ENCODE data around the gene ERC2.
"Not testable (repeated sequence)": the region's sequence is repeated elsewhere in the genome, so short reads cannot be mapped to it uniquely, and the experiment has no call there.

ERC2 gene

DNA sequence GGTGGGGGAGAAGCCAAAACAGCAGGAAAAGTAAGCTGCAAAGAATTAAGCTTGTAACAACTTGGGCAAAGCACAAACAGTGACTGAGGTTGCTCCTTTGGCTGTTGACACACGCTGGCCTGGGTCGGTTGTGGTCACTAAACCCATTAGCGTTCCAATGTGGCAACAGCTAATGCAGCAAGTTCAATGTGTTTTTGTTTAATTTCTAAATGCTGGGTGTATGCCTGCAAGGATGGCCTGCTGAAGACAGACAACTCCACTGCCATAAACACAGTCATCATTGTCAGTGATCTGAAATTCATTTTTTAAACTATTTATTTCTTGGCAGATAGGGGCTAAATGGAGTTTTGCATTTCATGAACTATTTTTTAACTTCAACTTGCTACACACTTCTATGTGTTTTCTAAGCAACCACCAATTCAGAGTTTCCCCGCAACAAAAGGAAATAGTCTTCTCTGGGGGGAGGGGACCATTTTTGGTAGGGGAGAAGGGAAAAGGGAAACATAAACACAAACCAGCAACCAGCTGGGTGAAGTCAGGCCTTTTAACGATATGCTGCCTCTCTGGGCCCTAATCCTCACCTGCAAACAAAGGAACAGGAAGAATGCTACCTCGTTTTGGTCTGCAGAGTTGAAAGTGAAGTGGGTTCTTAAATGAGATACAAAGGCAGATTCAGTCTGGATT is 946.4 kb downstream of the ERC2 start:
- no peak for DNase-seq (ENCODE audit: low spot score)

GRCh38 chr3:55521064-55521737 is 947.1 kb downstream of the ERC2 start:
- DNase-seq (ENCODE audit: low spot score), result no peak

GRCh38 chr3:55519019-55519418 is 949.2 kb downstream of the ERC2 start:
- DNase-seq (ENCODE audit: low spot score), result no peak

DNA sequence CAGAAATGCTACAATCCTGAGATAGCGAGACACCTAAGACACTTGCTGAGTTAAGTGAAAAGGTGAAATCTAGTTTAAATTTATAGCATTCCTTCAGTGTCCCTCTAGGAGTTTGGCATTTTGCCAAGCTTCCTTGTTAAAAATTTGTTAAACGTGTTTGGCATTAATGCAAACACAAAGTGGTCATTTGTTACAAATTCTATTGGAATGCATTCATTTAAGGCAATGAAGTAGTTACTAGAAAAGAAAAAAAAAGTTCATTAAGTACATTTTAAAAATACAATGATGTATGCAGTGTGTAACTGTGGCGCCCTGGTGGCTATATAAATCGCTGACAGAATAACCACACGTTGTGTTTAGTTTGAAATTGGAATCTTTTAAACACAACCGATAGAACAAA is 949.8 kb downstream of the ERC2 start:
- peak; percentile 3 for DNase-seq (ENCODE audit: low spot score)

DNA sequence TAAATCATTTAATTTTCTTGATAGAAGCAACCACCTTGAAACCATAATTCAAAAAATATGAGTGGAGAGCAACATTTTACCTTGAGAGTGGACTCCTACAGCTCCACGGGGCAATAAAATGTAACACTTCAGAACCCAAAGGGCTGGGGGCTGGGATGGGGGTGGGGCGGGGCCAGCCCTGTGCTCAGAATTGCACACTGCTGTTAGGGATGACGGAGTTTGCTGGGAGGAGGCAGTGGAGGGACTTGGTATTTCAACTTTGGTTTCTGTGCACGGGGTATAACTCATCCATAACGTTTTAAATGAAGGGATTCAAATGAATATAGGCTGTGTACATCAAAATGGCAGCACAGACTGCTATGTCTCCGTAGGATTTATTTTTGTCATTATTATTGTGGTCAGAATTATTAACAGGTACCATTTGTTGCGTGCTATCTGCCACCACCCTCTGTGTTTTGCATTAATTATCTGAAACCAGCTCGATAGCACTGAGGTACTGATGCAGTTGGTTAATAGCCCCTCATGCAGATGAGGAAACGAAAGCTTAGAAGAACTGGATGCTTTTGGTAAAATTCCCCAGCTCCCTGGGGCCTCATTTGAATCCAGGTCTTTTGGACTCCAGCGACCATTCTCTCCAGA is 951.8 kb downstream of the ERC2 start:
- no peak for DNase-seq (ENCODE audit: low spot score)

DNA sequence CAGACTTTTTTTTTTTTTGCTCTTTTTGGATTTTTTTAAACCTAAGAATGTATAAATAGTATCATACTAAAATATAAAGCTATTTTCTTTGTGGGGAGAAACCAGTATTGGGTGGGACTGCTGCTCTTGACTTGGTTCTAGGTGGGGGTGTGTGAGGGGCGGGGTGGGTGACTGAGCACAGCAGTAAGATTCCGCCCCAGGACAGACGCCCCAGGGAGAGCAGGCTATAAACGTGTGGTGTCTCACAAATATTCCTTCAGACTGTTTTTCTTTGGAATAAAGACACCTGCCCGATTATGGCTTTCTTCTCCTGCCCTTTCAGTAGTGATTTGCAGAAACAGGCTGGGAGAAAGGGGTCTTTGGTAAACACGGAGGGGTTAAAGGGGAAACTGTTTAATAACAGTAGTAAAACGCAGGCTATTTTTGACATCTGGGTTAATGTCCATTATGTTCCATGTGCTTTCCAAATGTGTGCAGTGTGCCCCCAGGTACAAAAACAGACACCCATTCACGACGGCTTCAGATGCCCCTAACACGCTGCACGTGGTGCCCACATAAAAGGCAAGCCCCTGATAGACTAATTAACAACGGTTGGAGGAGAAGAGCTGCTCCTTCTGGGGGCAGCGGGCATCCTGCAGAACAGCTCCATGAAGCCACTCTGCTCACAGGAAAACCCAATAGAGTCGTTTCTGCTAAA is 952.6 kb downstream of the ERC2 start:
- no peak for DNase-seq (ENCODE audit: low spot score)

DNA sequence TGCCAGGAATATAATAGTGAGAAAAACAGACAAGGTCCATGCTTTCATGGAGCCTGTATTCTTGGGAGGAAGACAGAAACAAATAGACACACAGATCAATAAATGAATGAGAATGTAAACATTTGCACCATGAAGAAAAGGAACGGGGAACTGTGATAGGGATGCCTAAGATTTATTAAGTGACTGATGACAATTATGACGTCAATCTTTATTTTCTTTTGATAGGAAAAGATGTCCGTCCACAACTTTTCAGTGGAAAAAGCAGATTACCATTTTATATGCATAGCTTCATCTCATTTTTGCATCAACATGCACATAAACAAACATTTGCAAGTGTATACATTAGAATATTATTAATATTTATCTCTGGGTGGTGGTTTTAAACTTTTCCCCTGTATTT is 953.3 kb downstream of the ERC2 start:
- DNase-seq (ENCODE audit: low spot score), result no peak

DNA sequence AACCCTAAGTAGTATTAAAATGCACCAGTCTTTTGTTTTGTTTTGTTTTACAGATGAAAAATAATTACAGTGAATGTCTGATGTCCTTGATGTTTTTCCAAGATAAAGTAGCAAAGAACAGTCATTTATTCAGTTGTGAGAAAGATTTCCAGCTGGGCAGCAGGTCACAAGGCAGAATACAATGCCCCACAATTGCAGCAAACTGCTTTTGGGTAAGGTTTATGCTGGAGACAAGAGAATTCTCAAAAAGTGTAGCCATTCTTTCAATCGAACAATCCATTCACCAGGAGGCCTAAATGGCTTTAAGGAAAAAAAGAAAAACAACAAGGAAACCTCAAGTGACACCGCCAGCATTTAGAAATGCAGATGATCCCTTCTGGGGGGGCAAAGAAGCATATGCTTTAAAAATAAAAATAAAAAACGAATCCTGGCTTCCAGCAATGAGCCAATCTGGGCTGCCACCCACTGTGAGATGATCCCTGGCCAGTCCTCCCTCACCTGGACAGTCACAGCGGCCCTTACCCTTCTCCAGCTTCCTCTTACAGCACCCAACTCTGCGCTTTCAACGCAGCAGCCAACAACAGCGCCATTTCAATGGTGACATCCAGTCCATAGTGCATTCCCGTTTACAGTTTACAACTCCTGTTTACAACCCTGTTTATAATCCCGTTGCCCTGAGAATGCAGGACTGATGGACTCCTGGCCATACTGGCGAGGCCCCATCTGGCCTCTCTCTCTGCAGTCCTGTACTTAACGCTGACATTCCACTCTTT is 955.5 kb downstream of the ERC2 start:
- no peak for DNase-seq (ENCODE audit: low spot score)

DNA sequence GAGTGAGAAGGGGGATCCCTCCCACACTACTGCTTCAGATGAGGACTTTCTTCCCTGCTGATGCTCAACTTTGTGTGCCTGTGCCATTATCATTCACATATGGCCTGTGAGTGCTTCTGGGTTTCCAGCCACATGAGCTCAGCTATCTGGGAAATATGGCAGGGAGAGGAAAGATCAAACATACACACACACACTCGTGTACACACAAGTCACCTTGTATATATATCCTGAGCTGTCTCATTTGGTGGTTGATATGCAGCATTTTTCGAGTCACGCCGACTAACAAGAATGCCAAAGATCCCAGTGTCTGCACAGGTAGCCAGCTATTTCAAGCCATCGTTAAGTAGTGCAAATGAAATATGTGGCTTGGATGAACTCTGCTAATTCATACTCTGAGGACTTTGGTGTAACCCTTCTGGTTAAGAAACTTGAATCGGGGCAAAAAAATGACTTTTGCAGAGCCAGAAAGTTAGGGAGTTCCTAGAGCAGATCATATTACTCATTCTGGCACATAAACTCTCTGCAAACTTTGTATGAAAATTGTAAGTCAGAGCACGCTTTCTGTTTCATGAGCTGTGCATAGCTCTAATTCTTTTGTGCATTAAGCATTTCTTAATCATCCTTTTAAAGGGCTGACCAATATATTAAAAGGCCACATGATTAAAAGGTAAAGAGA is 956.2 kb downstream of the ERC2 start:
- no peak for DNase-seq (ENCODE audit: low spot score)

GRCh38 chr3:55508335-55508734 is 959.9 kb downstream of the ERC2 start:
- no peak for DNase-seq (ENCODE audit: low spot score)

- DNase-seq (ENCODE audit: low spot score), result no peak
Observed at GRCh38 chr3:55507808-55508207, 960.5 kb downstream of the ERC2 start.

DNA sequence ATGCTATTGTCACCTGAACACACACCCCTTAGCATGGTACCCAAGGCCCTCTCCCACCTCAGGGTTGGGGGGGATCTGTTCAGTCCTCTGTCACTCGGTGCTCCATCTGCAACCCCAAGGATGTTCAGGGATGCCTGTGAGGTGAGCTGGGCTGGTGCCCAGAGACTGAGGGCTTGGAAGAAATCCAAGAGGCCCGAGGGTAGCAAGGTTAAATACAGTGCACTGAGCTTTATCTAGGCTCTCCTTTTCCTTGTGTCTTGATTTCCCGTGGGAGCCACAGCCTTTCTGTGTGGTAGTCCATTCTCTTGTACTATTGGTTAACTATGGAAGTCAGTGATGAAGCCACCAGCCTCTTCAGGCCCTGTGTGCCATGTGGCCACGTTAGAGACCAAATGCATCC is 962.5 kb downstream of the ERC2 start:
- no peak for DNase-seq (ENCODE audit: low spot score)

DNA sequence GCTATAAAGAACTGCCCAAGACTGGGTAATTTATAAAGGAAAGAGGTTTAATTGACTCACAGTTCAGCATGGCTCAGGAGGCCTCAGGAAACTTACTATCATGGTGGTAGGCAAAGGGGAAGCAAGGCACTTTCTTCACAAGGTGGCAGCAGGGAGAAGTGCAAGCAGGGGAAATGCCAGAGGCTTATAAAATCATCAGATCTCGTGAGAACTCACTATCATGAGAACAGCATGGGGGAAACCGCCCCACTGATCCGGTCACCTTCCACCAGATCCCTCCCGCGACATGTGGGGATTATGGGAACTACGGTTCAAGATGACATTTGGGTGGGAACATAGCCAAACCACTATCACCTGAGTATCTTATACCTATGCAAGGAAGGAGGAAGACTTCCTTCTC is 963.2 kb downstream of the ERC2 start:
- DNase-seq (ENCODE audit: low spot score), result not testable (repeated sequence)

- DNase-seq (ENCODE audit: low spot score), result no peak
Observed at GRCh38 chr3:55501905-55502304, 966.4 kb downstream of the ERC2 start.

- no peak for DNase-seq (ENCODE audit: low spot score)
Observed at GRCh38 chr3:55500555-55501330, 967.5 kb downstream of the ERC2 start.

- DNase-seq (ENCODE audit: low spot score), result no peak
Observed at GRCh38 chr3:55498520-55498919, 969.7 kb downstream of the ERC2 start.

- DNase-seq (ENCODE audit: low spot score), result no peak
Observed at GRCh38 chr3:55497250-55497649, 971.0 kb downstream of the ERC2 start.

DNA sequence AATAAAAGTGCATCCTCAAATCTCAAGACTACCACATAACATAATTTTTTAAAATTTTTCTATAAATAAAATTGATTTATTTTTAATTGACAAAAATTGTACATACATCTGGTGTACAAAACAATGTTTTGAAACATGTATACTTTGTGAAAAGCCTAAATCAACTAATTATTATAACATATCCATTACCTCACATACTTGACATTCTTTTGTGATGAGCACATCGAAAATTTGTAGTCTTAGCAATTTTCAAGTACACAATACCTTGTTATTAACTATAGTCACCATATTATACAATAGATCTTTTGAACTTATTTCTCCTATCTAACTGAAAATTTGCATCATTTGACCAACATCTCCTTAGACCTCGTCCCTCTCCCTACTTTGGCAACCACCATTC is 973.3 kb downstream of the ERC2 start:
- no peak for DNase-seq (ENCODE audit: low spot score)

- DNase-seq (ENCODE audit: low spot score), result no peak
Observed at GRCh38 chr3:55492976-55493375, 975.3 kb downstream of the ERC2 start.

DNA sequence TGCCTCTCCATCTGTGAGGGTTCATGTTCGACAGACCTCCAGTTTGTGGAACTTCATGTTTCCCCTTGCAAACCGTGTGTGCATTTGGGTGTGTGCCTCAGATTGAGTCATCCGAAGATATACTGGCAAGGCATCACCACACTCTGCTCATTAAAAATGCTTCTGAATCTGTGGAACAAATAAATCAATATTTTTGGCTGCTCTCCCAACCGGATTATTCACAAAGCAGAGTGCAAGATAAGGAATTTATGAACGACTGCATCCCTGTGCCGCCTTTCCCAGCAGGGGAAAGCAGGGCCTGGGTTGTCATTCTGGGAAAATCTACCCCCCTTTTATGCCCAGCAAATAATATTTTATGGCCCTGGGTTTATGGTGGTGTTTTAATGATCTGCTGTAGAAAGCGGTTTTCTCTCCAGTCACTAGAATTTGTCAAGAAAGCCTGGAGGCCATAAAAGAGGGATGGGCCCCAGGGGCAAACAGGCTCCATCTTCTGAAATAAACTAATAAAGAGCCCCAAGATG is 976.9 kb downstream of the ERC2 start:
- no peak for DNase-seq (ENCODE audit: low spot score)

All from hematopoietic multipotent progenitor cell treated with erythropoietin and hydrocortisone succinate and interleukin-3 and kit ligand, for 15 days (in vitro differentiated cells).